SIG-M5 treated with dmso at 0.1 percent for 504 hours (cell line): ENCODE measurements around the gene BATF2.
"Not testable (repeated sequence)": the region's sequence is repeated elsewhere in the genome, so short reads cannot be mapped to it uniquely, and the experiment has no call there.

Experiments
- DNase-seq: peaks from one replicate; lab custom pipeline; 2025; ENCODE audit not compliant: unreplicated experiment; lab: John Stamatoyannopoulos, UW

The BATF2 gene, protein sequence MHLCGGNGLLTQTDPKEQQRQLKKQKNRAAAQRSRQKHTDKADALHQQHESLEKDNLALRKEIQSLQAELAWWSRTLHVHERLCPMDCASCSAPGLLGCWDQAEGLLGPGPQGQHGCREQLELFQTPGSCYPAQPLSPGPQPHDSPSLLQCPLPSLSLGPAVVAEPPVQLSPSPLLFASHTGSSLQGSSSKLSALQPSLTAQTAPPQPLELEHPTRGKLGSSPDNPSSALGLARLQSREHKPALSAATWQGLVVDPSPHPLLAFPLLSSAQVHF

DNA sequence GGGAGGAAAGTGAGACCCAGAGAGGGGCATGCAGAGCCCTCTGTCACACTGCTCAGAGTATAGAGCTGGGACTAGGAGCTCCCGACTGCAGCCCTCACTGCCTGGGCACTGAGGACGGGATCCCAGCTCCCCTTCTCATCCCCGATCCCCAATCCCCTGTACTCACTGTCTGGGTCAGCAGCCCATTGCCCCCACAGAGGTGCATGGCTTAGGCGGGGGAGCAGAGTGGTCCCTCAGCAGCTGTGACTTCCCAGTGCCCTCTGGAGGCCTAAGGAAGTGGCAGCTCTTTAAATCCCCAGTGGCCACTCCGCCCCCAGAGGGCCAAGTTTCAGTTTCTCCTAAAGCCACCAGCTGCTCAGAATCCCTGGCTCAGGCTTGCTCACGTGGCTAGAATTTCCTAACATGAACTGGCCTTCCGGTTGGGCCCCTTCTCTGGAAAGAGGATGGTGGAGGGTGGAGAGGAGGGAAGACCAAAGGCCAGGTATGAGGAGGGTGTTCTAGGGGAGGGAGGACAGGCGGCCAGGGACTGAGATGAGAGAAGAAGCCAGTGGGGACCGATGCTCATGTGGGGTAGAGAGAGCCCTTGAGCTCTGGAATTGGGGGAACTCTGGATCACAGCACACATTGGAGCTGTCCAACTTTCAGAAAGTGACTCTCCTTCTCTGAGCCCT is at the start of gene BATF2:
BATF2 (minus strand) TSS at position 262 of the 671 bp plus-strand sequence; CDS start at position 205, 57 bp downstream.
- DNase-seq: peak; percentile 44

GRCh38 chr11:65045728-65046127 is 49.0 kb upstream of the BATF2 start:
- no peak for DNase-seq

DNA sequence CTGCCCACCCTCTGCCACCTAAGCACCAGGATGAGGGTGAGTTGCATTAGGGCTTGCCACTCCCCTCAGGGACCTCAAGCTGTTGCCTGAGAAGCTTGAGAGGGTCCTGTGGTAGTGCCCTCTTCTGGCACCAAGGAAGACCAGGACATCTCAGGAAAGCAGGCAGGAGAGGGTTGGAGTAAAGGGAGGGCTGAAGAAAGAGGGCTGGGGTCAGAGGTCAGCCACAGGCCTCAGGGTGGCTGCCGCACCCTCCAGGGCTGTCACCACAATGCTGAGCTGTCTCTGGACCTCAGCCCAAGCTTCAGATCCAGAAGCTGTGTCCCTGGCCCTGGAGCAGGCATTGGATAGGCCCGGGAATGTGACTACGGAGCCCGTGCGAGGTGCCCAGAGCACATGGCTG is 48.3 kb upstream of the BATF2 start:
- no peak for DNase-seq

DNA sequence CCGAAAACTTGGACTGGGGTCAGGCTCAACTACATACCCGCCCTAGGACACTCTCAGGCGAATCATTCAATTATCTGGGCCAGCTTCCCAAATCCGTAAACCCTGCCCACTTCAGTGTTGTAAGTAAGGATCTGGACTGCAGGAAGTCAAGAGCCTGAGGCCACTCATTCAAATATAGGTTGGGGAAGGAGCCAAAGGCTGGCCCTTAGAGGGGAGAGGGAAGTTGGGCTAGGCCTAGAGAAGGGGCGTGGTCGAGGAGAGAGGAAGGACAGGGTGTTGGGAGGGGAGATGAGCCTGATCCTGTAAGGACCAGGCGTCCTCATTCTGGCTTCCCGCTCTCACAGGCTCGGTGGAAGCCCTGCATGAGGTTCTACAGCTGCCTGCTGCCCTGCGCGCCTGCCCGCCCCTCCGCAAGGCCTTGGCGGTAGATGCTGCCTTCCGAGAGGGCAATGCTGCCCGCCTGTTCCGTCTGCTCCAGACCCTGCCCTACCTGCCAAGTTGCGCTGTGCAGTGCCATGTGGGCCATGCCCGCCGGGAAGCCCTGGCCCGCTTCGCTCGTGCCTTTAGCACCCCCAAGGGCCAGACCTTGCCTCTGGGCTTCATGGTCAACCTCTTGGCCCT is 47.2 kb upstream of the BATF2 start:
- peak; percentile 46 for DNase-seq

- no peak for DNase-seq
Measured at GRCh38 chr11:65042891-65043290, 46.1 kb upstream of the BATF2 start.

- DNase-seq: peak; percentile 93
Measured at GRCh38 chr11:65040847-65041622, 44.3 kb upstream of the BATF2 start, which contains the start of gene SAC3D1. SAC3D1 (plus strand) TSS chr11:65041210; CDS start chr11:65041293, 83 bp downstream.

GRCh38 chr11:65040520-65040846 is 43.7 kb upstream of the BATF2 start:
- no peak for DNase-seq

GRCh38 chr11:65036931-65037330 is 40.2 kb upstream of the BATF2 start:
- no peak for DNase-seq

DNA sequence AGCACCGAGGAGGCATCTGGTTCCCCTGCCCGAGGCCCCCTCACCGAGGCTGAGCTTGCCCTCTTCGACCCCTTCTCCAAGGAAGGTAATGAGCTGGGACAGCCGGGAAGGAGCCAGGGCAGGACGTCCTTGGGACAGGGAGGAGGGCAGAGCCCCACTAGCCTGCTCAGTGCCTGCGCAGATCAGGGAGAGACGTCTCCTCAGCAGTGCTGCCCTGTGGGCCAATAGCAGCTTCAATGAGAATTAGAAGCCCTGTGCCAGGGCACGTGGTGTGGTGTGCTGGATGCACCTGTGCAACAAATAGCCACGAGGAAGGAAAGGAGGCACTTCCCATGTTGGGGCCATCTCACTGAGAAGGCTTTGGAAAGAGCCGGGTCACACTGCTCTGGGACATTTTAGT is 38.8 kb upstream of the BATF2 start:
- DNase-seq: no peak

DNA sequence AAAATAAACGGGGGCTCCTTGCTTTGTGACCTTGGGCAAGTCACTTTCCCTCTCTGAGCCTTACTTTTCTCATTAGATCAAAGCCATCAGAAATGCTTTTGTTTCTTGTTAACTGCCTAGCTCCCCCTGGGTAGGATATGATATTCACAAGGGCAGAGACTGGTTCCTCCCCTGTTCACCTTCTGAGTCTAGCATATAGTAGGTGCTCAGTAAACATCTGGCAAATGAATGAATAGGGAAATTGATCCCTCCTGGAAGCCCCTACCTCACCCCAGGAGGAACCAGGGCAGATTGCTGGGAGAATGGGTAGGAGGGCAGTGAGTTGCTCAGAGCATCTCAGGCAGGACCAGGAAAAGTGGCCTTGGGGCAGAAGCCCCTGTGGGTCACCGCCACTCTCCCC is 37.7 kb upstream of the BATF2 start:
- no peak for DNase-seq

DNA sequence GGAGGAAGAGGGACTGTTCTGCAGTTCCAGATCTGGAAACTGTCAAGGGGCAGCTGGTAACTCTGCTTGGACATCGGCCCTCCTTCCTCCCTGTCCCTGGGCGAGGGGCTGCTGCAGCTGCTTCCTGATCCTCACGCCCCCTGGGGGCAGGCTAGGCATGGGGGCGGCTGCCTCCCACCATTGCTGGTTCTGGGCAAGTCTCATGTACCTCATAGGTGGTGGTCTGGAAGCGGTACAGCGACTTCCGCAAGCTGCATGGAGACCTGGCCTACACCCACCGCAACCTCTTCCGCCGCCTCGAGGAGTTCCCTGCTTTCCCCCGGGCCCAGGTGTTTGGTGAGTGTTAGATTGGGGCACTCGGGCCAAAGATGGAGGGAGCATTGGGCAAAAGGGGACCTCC is 35.4 kb upstream of the BATF2 start:
- no peak for DNase-seq

DNA sequence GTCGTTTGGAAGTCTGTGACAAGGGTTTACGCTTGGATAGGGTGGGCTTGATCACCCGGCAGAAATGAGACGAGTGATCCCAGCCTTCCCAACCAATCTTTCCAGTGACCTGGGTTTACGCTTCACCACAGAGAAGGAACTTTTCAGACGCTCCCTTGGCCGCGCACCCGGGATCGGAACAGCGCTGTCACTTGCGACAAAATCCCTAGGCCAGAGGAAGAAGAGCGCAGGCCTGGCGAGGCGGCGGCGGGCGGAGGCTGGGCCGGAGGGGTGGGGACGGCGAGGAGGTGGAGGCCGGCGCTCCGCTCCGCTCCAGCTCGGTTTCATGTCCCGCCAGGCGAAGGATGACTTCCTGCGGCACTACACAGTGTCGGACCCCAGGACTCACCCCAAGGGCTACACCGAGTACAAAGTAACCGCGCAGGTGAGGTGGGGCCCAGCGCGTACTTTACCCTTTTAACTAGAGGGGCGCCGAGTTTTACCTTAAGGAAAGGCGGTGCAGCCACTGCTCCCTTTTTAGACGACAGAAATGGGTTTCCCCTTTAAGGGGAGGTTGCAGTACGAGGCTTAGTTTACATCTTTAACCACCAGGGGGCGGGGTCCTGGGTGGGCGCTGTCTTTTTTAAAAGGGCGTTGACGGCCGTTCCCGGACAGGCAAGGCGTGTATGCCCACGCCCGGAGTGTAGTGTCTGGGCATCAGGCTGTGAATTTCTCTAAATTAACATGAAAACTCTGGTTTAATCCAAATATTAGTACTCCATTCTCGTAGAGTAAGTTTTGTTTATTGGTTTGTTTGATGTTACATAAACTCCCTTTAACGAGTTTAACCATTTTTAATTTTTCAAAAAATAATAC is 30.7 kb upstream of the BATF2 start, which contains the start of gene SNX15:
SNX15 (plus strand) TSS at position 227 of the 855 bp plus-strand sequence; CDS start at position 326, 99 bp downstream.
- peak; percentile 97 for DNase-seq

- DNase-seq: no peak
Measured at GRCh38 chr11:65026810-65027209, 30.0 kb upstream of the BATF2 start.

GRCh38 chr11:65023502-65023901 is 26.7 kb upstream of the BATF2 start:
- not testable (repeated sequence) for DNase-seq

DNA sequence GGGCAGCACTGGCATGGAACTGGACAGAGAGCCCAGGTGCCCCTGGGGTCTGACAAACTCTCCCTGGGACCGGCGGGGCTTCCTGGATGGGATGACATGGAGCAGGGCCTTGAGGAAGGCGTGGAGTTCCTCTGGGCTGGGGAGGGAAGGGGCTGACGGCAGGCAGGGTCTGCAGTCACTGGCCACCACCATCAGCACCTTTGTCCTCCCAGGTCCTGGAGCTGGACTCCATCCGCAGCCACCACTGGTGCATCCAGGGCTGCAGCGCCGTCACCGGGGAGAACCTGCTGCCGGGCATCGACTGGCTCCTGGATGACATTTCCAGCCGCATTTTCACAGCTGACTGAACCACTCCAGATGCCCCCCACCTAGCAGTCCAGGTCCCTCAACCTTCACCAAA is 24.7 kb upstream of the BATF2 start:
- no peak for DNase-seq

- DNase-seq: no peak
Measured at GRCh38 chr11:65021003-65021402, 24.2 kb upstream of the BATF2 start.

- no peak for DNase-seq
Measured at GRCh38 chr11:65019824-65020223, 23.1 kb upstream of the BATF2 start.

DNA sequence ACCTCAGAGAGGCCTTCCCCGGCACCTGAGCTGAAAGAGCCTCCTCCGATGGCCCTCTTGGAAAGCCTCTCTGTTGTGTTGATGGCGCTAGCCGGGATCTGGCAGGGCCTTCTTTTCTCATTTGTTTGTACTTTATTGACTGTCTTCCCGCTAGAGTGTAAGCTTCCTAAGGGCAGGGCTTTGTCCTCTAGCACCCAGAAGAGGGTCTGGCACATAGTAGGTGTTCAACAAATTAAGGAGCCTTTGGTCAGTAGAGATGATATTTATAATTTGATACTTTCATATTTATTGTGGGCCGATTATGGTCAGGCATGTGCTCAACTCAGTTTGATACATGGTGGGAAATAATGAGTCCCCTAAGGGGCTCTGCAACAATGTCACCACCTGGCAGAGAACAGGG is 21.2 kb upstream of the BATF2 start:
- DNase-seq: no peak

- DNase-seq: no peak
Measured at GRCh38 chr11:65016705-65017104, 19.9 kb upstream of the BATF2 start.

DNA sequence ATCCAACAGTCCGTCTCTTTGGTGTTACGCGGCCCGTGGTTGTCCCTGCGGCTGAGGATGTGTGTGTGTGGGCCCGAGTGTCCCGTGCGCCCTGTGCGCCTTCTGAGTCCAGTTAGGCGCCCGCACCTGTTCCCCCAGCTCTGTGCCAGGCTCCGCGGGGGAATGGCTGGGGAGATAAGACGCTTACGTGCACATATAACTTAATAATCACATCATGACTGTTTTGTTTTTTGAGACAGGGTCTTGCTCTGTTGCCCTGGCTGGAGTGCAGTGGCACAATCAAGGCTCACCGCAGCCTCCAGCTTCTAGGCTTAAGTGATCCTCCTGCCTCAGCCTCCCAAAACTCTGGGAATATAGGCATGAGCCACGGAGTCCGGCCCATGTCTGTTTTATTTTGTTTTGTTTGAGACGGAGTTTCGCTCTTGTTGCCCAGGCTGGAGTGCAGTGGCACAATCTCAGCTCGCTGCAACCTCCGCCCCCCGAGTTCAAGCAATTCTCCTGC is 18.0 kb upstream of the BATF2 start:
- no peak for DNase-seq
